Lung (tissue), 12 donors: ENCODE measurements around the gene CYB5R2. TPM values are rescaled to one million over a fixed set of nuclear protein-coding genes. Genes with fewer than 3 reads are reported as not detected.

Experiments
- ATAC-seq: fragments of 200-7000 bp; cut with Tn5 transposase; one replicate; pipeline ENCODE4 v1.9.1; 2020; ENCODE audit warnings: moderate number of reproducible peaks; ENCODE audit not compliant: insufficient read depth, low FRiP score
- DNase-seq, 3 donors: peaks; one replicate each; pipeline ENCODE4 v3.0.0-alpha.2; 2013 to 2017
- H3K27ac ChIP-seq, 2 donors: one replicate each; pipeline ENCODE4 v1.5.1; 2013; ENCODE audit warnings: mild to moderate bottlenecking in 2 of 2, moderate library complexity in 2 of 2, control low read depth in 1 of 2, inconsistent platforms in 1 of 2, low read depth in 1 of 2, low read length in 1 of 2
- H3K27me3 ChIP-seq, 3 donors: one replicate each; pipeline ENCODE4 v1.5.1; 2013; ENCODE audit warnings: low read length in 2 of 3; ENCODE audit not compliant: control insufficient read depth in 3 of 3, insufficient read depth in 3 of 3
- H3K36me3 ChIP-seq, 4 donors: one replicate each; pipeline ENCODE4 v1.5.1; 2013; ENCODE audit warnings: low read length in 4 of 4, mild to moderate bottlenecking in 1 of 4, moderate library complexity in 1 of 4; ENCODE audit not compliant: control insufficient read depth in 4 of 4, insufficient read depth in 4 of 4
- H3K4me1 ChIP-seq, 5 donors: one replicate each; pipeline ENCODE4 v1.5.1; 2013; ENCODE audit warnings: low read length in 5 of 5, mild to moderate bottlenecking in 2 of 5, moderate library complexity in 1 of 5; ENCODE audit not compliant: control insufficient read depth in 5 of 5, insufficient read depth in 5 of 5
- H3K4me3 ChIP-seq: one replicate; pipeline ENCODE4 v1.5.1; 2013; ENCODE audit warnings: mild to moderate bottlenecking, control low read depth, moderate library complexity
- H3K9ac ChIP-seq, 2 donors: one replicate each; pipeline ENCODE4 v1.5.1; 2013; ENCODE audit warnings: low read length in 2 of 2, control low read depth in 1 of 2; ENCODE audit not compliant: insufficient read depth in 1 of 2
- H3K9me3 ChIP-seq, 4 donors: one replicate each; pipeline ENCODE4 v1.5.1; 2013; ENCODE audit warnings: low read length in 3 of 4, mild to moderate bottlenecking in 1 of 4, moderate library complexity in 1 of 4; ENCODE audit not compliant: control insufficient read depth in 4 of 4, insufficient read depth in 3 of 4
- CTCF ChIP-seq: IDR thresholded peaks from 2 replicates; pipeline ENCODE4 v1.5.1; 2012; ENCODE audit warnings: mild to moderate bottlenecking; ENCODE audit errors: control extremely low read depth, extremely low read depth
- WGBS, 2 donors: extraction: QIAGEN DNeasy Blood & Tissue Kit; methylation state at CpG; one replicate each; pipeline ENCODE4 v1.1.7; 2013; 5-methylcytosine and 5-hydroxymethylcytosine counted together
- polyA plus RNA-seq, 2 donors: library from polyadenylated mRNA; stranded (reverse); fragments of 200-250 nt; gene quantifications; one replicate each; pipeline ENCODE4 v1.2.1, GENCODE V29; 2013
- total RNA-seq, 2 donors: library from RNA; depleted of rRNA in 1 of 2; stranded (reverse); fragments of >200 nt in 1 of 2; gene quantifications; one replicate each; pipeline ENCODE4 v1.2.1, GENCODE V29; 2014 to 2021
- donor health status: control.
- donor health status: control.
- donor health status: Bipolar disorder and iron deficiency.
- donor health status: healthy.
- donor health status: DM: yes; HTN: yes; CAD: no.

Gene CYB5R2
- total and polyA plus RNA-seq, 4 donors = 7.1 to 15.5 (median 13.7) TPM

- 69 to 84% methylated on average over 5 of the region's 5 CpGs for WGBS, 2 donors
Observed at GRCh38 chr11:7703740-7704139, 30.4 kb upstream of the CYB5R2 start.

DNA sequence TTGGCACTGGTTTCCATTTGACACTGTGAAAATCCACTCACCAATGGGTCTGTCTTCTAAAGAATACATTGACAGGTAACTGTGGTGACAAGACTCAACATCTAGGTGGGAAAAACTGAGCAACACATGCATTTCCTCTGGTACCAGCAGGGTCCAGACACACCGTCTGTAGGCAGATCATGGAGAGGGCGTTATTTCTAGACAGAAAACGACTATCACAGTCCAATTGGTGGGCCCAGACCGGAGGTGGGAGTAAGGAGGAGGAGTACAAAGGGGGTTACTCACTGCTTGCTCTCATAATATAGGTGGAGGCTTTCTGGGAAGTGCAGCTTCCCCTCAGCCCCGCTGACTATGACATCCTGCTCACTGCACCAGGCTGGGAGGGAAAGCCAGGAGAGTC lies 23.1 kb upstream of the CYB5R2 start:
- DNase-seq (no peak), ATAC-seq (no peak)
- Histone ChIP-seq H3K36me3 (no peaks in the 10 kb centered on the region), H3K4me1 (peaks cover 0 to 4% (median 0%) of the 10 kb centered on the region in 5 donors), H3K27me3 (no peaks in the 10 kb centered on the region), H3K4me3 (no peak overlapping the region), H3K27ac (no peak overlapping the region), H3K9me3 (no peaks in the 10 kb centered on the region), H3K9ac (no peak overlapping the region)
- TF ChIP-seq CTCF = no peak
- 65 to 76% methylated on average over 5 of the region's 5 CpGs for WGBS, 2 donors

More at GRCh38 chr11:7703740-7704139, 30.4 kb upstream of the CYB5R2 start:
- no peak for TF ChIP-seq CTCF
- no peaks in the 10 kb centered on the region for H3K27me3 ChIP-seq
- no peaks in the 10 kb centered on the region for H3K36me3 ChIP-seq
- H3K9me3 ChIP-seq = no peaks in the 10 kb centered on the region
- DNase-seq (no peak), ATAC-seq (no peak)
- no peak overlapping the region for H3K4me3 ChIP-seq
- no peak overlapping the region for H3K9ac ChIP-seq
- H3K4me1 ChIP-seq = peaks cover 0 to 5% (median 0%) of the 10 kb centered on the region in 5 donors
- no peak overlapping the region for H3K27ac ChIP-seq

GRCh38 chr11:7694235-7694634 lies 20.9 kb upstream of the CYB5R2 start:
- Histone ChIP-seq H3K9ac (no peak overlapping the region), H3K4me1 (peaks cover 0 to 4% (median 0%) of the 10 kb centered on the region in 5 donors), H3K4me3 (no peak overlapping the region), H3K27me3 (no peaks in the 10 kb centered on the region), H3K36me3 (no peaks in the 10 kb centered on the region), H3K27ac (no peak overlapping the region), H3K9me3 (no peaks in the 10 kb centered on the region)
- TF ChIP-seq CTCF = no peak
- ATAC-seq (no peak), DNase-seq (no peak)
- WGBS, 2 donors = 76 to 78% methylated on average over 3 of the region's 3 CpGs

DNA sequence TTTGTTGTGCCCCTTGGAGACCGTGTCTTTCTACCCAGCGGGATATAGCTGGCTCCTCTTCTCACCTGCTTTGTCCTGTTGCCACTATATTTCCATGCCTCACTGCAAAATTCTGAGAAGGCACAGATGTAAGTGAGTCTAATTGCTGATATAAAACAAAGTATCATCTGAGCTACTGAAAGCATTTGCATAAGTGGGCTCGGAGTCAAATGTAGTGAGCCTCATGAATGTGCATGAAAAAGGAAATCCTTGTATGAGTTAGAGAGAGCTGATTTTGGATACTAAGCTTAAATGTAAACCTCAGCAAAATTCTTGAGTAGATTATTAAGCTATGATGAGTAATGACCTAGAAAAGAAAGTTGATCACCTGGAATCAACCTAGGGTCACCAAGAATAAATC lies 19.1 kb upstream of the CYB5R2 start:
- TF ChIP-seq CTCF = no peak
- Histone ChIP-seq H3K27ac (no peak overlapping the region), H3K4me3 (no peak overlapping the region), H3K4me1 (peaks cover 0 to 4% (median 0%) of the 10 kb centered on the region in 5 donors), H3K27me3 (no peaks in the 10 kb centered on the region), H3K36me3 (no peaks in the 10 kb centered on the region), H3K9ac (no peak overlapping the region), H3K9me3 (no peaks in the 10 kb centered on the region)
- no peak for DNase-seq
- no peak for ATAC-seq
- WGBS, 2 donors = 72 to 87% methylated on average over 3 of the region's 3 CpGs
